GM23338 (cell line): ENCODE results near the gene SSNA1.

Source experiments
- CREB1 ChIP-seq: fragments of 250-450 bp; sonication (Bioruptor Pico); IDR thresholded peaks from 2 replicates; pipeline ENCODE4 v1.5.0; 2020; ENCODE audit warnings: low read depth, mild to moderate bottlenecking, moderate library complexity
- CTCF ChIP-seq, 2 experiments: fragments of 200-600 bp in 1 of 2; sonication (generic) in 1 of 2; conservative IDR thresholded peaks; 2 replicates each; pipeline versions ENCODE4 v1.5.1 to v1.6.1; 2016 to 2017; ENCODE audit warnings: antibody characterized with exemption in 2 of 2, low read depth in 2 of 2, mild to moderate bottlenecking in 2 of 2, moderate library complexity in 1 of 2
- EZH2 ChIP-seq: fragments of 200-600 bp; sonication (generic); IDR thresholded peaks from one replicate; pipeline ENCODE4 v1.8.0; 2017; ENCODE audit warnings: antibody characterized with exemption, mild to moderate bottlenecking, low read depth; ENCODE audit not compliant: unreplicated experiment
- EZH2phosphoT487 ChIP-seq: fragments of 200-600 bp; sonication (generic); IDR thresholded peaks from one replicate; pipeline ENCODE4 v1.8.1; 2018; ENCODE audit warnings: antibody characterized with exemption; ENCODE audit not compliant: unreplicated experiment
- NANOG ChIP-seq: IDR thresholded peaks from 2 replicates; pipeline ENCODE4 v1.6.1; 2016; ENCODE audit warnings: antibody characterized with exemption, borderline replicate concordance
- POLR2AphosphoS5 ChIP-seq: IDR thresholded peaks from 2 replicates; pipeline ENCODE4 v1.6.1; 2016; ENCODE audit warnings: antibody characterized with exemption, low read depth
- REST ChIP-seq: IDR thresholded peaks from one replicate; pipeline ENCODE4 v1.6.1; 2018; ENCODE audit warnings: antibody characterized with exemption; ENCODE audit not compliant: unreplicated experiment
- STAT1 ChIP-seq: IDR thresholded peaks from one replicate; pipeline ENCODE4 v1.6.1; 2016; ENCODE audit warnings: antibody characterized with exemption; ENCODE audit not compliant: unreplicated experiment
- ZNF114 ChIP-seq: fragments of 250-450 bp; sonication (Bioruptor Pico); IDR thresholded peaks from 2 replicates; pipeline ENCODE4 v1.5.0; 2020; ENCODE audit warnings: mild to moderate bottlenecking, moderate library complexity
- ZNF331 ChIP-seq: fragments of 250-450 bp; sonication (Bioruptor Pico); IDR thresholded peaks from 2 replicates; pipeline ENCODE4 v1.5.0; 2020; ENCODE audit warnings: low read depth, mild to moderate bottlenecking, moderate library complexity

DNA sequence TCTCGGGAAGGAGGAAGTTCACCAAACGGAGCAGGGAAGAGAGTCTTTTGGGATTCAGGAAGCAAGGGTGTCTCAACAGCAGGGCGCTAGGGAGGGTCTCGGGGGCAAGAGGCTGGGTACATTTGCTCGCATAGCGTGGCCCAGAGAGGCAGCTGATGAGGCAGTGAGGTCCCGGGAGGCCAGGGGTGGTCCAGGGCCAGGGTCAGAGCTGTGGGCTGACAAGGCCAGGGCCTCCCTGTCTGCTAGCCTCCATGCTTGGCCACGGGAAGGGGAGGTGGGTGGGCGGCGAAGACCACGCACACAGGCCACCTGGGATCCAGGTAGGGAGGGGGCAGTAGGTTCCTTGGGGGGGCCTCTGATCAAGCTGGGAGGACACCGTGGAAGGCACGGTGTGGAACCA is 23.1 kb downstream of the SSNA1 start:
- TF ChIP-seq CTCF (conservative IDR thresholded peaks at IDR 0.05; ENCODE audit: low read depth in 2 of 2) (no peak), POLR2AphosphoS5 (no peak), EZH2 (no peak), EZH2phosphoT487 (no peak), ZNF331 (CRISPR knock-in tag) (no peak), ZNF114 (CRISPR knock-in tag) (no peak), NANOG (no peak), STAT1 (no peak), REST (no peak), CREB1 (CRISPR knock-in tag) (no peak)
